Neural crest cell (in vitro differentiated cells): Measurements from ENCODE around the gene NAGPA. TPM values are rescaled to one million over a fixed set of nuclear protein-coding genes. Genes with fewer than 3 reads are reported as not detected.

Experiments
- DNase-seq: peaks from one replicate; pipeline ENCODE4 v3.0.0; 2021; ENCODE audit warnings: low read depth, mixed read lengths, low spot score
- H3K27ac Mint-ChIP-seq: one replicate; pipeline ENCODE4 v1.8.0; 2021; ENCODE audit warnings: mild to moderate bottlenecking, mixed read lengths; ENCODE audit not compliant: unreplicated experiment
- H3K27me3 Mint-ChIP-seq: 2 replicates; pipeline ENCODE4 v1.8.0; 2021; ENCODE audit warnings: low read depth, mild to moderate bottlenecking, mixed read lengths
- H3K36me3 Mint-ChIP-seq: 2 replicates; pipeline ENCODE4 v1.8.0; 2021; ENCODE audit warnings: low read depth, mild to moderate bottlenecking, mixed read lengths
- H3K4me1 Mint-ChIP-seq: 2 replicates; pipeline ENCODE4 v1.8.0; 2021; ENCODE audit warnings: mixed read lengths
- H3K4me3 Mint-ChIP-seq: one replicate; pipeline ENCODE4 v1.8.0; 2021; ENCODE audit warnings: mild to moderate bottlenecking, mixed read lengths
- H3K9me3 Mint-ChIP-seq: 2 replicates; pipeline ENCODE4 v1.8.0; 2021; ENCODE audit warnings: mixed read lengths
- total RNA-seq: library from RNA; stranded (reverse); gene quantifications from 2 replicates; pipeline ENCODE4 v1.2.1, GENCODE V29; 2021
- TF ChIP-seq, protein P1 (sequence below): fragments of 200-600 bp; sonication (generic); conservative IDR thresholded peaks from 2 replicates; pipeline ENCODE4 v1.5.0; 2021; ENCODE audit warnings: antibody characterized with exemption, mild to moderate bottlenecking

The NAGPA gene
- total RNA-seq, 1 donor from 2014 or later: 15.3 TPM

DNA sequence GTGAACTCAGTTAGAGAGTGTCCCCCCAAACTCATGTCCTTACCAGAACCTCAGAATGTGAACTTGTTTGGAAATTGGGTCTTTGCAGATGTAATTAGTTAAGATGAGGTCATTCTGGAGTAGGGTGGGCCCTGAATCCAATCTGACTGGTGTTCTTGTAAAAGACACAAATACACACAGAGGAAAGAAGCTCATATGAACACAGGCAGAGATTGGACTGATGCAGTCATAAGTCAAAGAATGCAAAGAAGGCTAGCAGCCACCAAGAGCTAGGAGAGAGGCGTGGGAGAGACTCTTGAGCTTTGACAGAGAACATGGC is 2.1 kb upstream of the NAGPA start:
- peak overlapping the region; percentile 36 for H3K4me3 Mint-ChIP-seq

DNA sequence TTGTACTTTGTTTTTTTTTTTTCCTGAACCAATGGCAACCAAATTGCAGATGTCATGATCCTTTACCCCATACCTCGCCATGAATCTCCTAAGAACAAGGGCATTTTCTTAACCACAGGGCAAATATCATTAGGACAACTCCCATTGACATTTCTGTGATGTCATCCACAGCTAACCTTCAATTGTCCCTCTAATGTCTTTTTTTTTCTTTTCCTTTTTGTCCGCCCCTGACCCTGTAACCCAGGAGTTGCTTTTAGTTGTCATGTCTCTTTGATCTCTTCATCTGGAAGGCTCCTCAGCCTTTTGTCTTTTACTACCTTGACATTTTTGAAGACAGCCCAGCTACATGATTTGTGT is 410 bp upstream of the NAGPA start:
- Mint-ChIP-seq H3K36me3 (no peaks in the 10 kb centered on the region), H3K4me1 (peaks cover 28% of the 10 kb centered on the region), H3K9me3 (no peaks in the 10 kb centered on the region), H3K4me3 (peak overlapping the region; percentile 91), H3K27ac (peak overlapping the region; percentile 93), H3K27me3 (peaks cover 10% of the 10 kb centered on the region)
- TF ChIP-seq, protein P1, sequence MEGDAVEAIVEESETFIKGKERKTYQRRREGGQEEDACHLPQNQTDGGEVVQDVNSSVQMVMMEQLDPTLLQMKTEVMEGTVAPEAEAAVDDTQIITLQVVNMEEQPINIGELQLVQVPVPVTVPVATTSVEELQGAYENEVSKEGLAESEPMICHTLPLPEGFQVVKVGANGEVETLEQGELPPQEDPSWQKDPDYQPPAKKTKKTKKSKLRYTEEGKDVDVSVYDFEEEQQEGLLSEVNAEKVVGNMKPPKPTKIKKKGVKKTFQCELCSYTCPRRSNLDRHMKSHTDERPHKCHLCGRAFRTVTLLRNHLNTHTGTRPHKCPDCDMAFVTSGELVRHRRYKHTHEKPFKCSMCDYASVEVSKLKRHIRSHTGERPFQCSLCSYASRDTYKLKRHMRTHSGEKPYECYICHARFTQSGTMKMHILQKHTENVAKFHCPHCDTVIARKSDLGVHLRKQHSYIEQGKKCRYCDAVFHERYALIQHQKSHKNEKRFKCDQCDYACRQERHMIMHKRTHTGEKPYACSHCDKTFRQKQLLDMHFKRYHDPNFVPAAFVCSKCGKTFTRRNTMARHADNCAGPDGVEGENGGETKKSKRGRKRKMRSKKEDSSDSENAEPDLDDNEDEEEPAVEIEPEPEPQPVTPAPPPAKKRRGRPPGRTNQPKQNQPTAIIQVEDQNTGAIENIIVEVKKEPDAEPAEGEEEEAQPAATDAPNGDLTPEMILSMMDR: no peak
- no peak for DNase-seq

More for the DNA sequence above, 2.1 kb upstream of the NAGPA start:
- no peak overlapping the region for H3K27ac Mint-ChIP-seq
- H3K9me3 Mint-ChIP-seq: no peaks in the 10 kb centered on the region
- H3K4me1 Mint-ChIP-seq: peaks cover 28% of the 10 kb centered on the region
- DNase-seq: no peak
- TF ChIP-seq, protein P1: no peak
- H3K36me3 Mint-ChIP-seq: no peaks in the 10 kb centered on the region
- peaks cover 23% of the 10 kb centered on the region for H3K27me3 Mint-ChIP-seq

DNA sequence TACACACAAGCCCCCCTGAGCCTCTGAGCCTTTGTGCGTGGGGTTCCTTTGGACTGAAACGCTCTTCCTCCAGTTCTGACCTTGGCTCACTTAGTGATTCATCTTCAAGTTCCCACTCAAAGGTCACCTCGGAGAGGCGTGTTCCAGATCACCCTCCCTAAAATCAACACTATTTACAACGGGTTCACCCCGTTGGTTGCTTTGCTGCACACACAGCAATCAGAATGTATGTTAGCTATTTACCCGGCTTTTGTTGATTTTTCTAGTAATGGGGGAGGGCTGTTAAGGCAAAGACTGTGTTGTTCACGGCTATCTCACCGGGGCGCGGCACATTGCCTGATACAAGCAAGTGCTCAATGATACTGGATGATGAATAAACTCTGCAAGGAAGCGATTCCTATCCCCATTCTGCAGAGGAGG is 977 bp downstream of the NAGPA start:
- DNase-seq: no peak
- Mint-ChIP-seq H3K4me3 (peak overlapping the region; percentile 81), H3K27me3 (peaks cover 8% of the 10 kb centered on the region), H3K4me1 (peaks cover 28% of the 10 kb centered on the region), H3K27ac (peak overlapping the region; percentile 19), H3K9me3 (no peaks in the 10 kb centered on the region), H3K36me3 (no peaks in the 10 kb centered on the region)
- TF ChIP-seq, protein P1: no peak

DNA sequence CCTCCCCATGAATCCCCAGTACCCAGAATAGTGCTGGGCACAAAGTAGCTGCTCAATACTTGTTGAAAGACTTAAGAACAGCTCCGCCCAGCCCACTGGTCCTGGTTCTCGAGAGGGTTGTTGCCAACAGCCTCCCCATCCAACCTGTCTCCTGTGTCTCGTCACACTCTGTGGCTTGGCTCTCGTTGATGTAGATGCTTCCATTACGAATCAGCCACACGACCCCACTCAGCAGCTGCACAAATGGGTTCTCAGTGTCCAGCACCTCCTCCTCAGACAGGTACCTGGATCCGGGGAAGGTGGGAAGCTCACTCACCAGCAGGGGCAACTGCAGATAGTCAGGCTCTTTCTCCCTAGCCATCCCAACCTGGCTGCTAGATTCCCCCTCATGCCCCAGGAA is 2.1 kb downstream of the NAGPA start:
- Mint-ChIP-seq H3K36me3 (no peaks in the 10 kb centered on the region), H3K4me1 (peaks cover 28% of the 10 kb centered on the region), H3K9me3 (no peaks in the 10 kb centered on the region), H3K27ac (no peak overlapping the region), H3K27me3 (peaks cover 8% of the 10 kb centered on the region), H3K4me3 (peak overlapping the region; percentile 79)
- no peak for DNase-seq
- TF ChIP-seq, protein P1: no peak

DNA sequence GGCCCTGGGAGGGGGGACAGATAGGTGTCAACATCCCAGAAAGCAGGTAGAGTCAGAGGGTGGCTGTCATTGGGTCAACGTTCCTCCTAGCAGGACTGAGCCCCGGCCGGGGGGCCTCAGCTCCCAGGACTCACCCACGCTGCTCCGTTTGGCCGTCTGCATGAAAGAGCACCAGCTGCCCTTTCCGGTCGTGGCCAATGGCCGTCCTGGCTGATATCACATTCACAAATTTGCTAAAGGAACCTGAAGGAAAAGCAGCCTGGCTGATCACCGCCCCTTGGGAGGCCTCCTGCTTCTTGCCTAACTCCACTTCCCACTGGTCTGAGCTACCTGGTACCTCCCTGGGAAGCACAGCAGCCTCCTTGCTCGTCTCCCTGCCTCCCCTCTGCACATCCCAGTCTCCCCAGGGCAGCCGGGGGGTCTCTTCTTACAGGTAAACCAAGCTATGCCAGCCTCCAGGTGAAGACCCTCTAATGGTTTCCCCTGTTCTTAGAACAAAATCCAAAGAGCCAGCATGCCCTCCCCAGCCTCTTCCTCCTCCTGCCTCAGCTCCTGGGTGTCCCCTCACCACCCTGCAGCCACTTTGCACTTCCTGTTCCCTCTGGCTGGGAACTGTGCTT is 3.4 kb downstream of the NAGPA start:
- Mint-ChIP-seq H3K9me3 (no peaks in the 10 kb centered on the region), H3K27ac (no peak overlapping the region), H3K27me3 (peaks cover 8% of the 10 kb centered on the region), H3K4me3 (peak overlapping the region; percentile 51), H3K36me3 (no peaks in the 10 kb centered on the region), H3K4me1 (peaks cover 21% of the 10 kb centered on the region)
- TF ChIP-seq, protein P1: no peak
- DNase-seq: no peak
